ENCODE measurements around the gene TTC7B. TPM values are rescaled to one million over a fixed set of nuclear protein-coding genes. Genes with fewer than 3 reads are reported as not detected.

TTC7B gene
- total and polyA plus RNA-seq, 7 donors = 18.9 to 97.0 (median 59.0) TPM

GRCh38 chr14:90669731-90670130 is 146.5 kb downstream of the TTC7B start:
- DNase-seq (no peak), ATAC-seq (no peak)
- Histone ChIP-seq H3K27ac (peak overlapping the region; percentile 93), H3K36me3 (ENCODE audit: insufficient read depth in 1 of 2, low read depth in 1 of 2) (peaks cover 0 to 10% of the 10 kb centered on the region in 2 donors), H3K9me3 (peaks cover 4% of the 10 kb centered on the region), H3K4me3 (no peak overlapping the region), H3K4me1 (peaks cover 66% of the 10 kb centered on the region), H3K27me3 (ENCODE audit: insufficient read depth in 3 of 3, low read length in 2 of 3) (no peaks in the 10 kb centered on the region)
- TF ChIP-seq CTCF (IDR thresholded peaks at IDR 0.05) = no peak
- 77 to 88% (median 78%) methylated on average over 1 of the region's 1 CpG for WGBS, 3 donors
- intact Hi-C loops (cut with DNase I) = loop anchor here in 1 of 2 donors (5.0 kb wide), 1 partner anchor 37 kb away; no protein-coding TSS in a partner anchor

GRCh38 chr14:90666571-90666970 is 149.7 kb downstream of the TTC7B start:
- WGBS, 3 donors = 44 to 75% (median 74%) methylated on average over 3 of the region's 3 CpGs
- Histone ChIP-seq H3K9me3 (peaks cover 4% of the 10 kb centered on the region), H3K36me3 (ENCODE audit: insufficient read depth in 1 of 2, low read depth in 1 of 2) (peaks cover 0 to 7% of the 10 kb centered on the region in 2 donors), H3K4me3 (no peak overlapping the region), H3K27me3 (ENCODE audit: insufficient read depth in 3 of 3, low read length in 2 of 3) (no peaks in the 10 kb centered on the region), H3K4me1 (peaks cover 55% of the 10 kb centered on the region), H3K27ac (peak overlapping the region; percentile 93)
- DNase-seq (no peak), ATAC-seq (no peak)
- no peak for TF ChIP-seq CTCF (IDR thresholded peaks at IDR 0.05)
- intact Hi-C loops (cut with DNase I) = loop anchor here in 1 of 2 donors (5.0 kb wide), 1 partner anchor 34 kb away; no protein-coding TSS in a partner anchor

GRCh38 chr14:90665321-90666000 is 150.8 kb downstream of the TTC7B start:
- ATAC-seq = peak; percentile 80 to 90 (median 87)
- H3K27me3 ChIP-seq (ENCODE audit: insufficient read depth in 3 of 3, low read length in 2 of 3) = no peaks in the 10 kb centered on the region
- intact Hi-C loops (cut with DNase I) = loop anchor here in 1 of 2 donors (5.0 kb wide), 1 partner anchor 33 kb away; no protein-coding TSS in a partner anchor
- no peak for TF ChIP-seq CTCF (IDR thresholded peaks at IDR 0.05)
- peaks cover 45% of the 10 kb centered on the region for H3K4me1 ChIP-seq
- peak overlapping the region; percentile 93 for H3K27ac ChIP-seq
- WGBS, 3 donors = 21 to 31% (median 30%) methylated on average over 9 of the region's 9 CpGs
- DNase-seq = peak; percentile 63 to 82
- no peaks in the 10 kb centered on the region for H3K36me3 ChIP-seq (ENCODE audit: insufficient read depth in 1 of 2, low read depth in 1 of 2)
- peaks cover 4% of the 10 kb centered on the region for H3K9me3 ChIP-seq
- H3K4me3 ChIP-seq = no peak overlapping the region

GRCh38 chr14:90664911-90665310 is 151.3 kb downstream of the TTC7B start:
- Histone ChIP-seq H3K4me1 (peaks cover 45% of the 10 kb centered on the region), H3K4me3 (no peak overlapping the region), H3K36me3 (ENCODE audit: insufficient read depth in 1 of 2, low read depth in 1 of 2) (no peaks in the 10 kb centered on the region), H3K27me3 (ENCODE audit: insufficient read depth in 3 of 3, low read length in 2 of 3) (no peaks in the 10 kb centered on the region), H3K27ac (peak overlapping the region; percentile 93), H3K9me3 (peaks cover 4% of the 10 kb centered on the region)
- intact Hi-C loops (cut with DNase I) = loop anchor here (5.0 kb wide), 2 partner anchors 33 to 38 kb away; no protein-coding TSS in a partner anchor
- no peak for TF ChIP-seq CTCF (IDR thresholded peaks at IDR 0.05)
- 32 to 45% (median 33%) methylated on average over 1 of the region's 1 CpG for WGBS, 3 donors
- DNase-seq (peak in 1 of 2 donors; percentile 73), ATAC-seq (peak; percentile 91 to 93 (median 92))

Measured in psoas muscle (tissue), 8 donors.